Heart left ventricle (tissue), 16 donors: ENCODE measurements around the gene PPIF. TPM values are rescaled to one million over a fixed set of nuclear protein-coding genes. Genes with fewer than 3 reads are reported as not detected.
A peak's percentile ranks its signal among the peaks of the same experiment; 100 is the strongest.

ENCODE experiments used
- ATAC-seq, 4 donors: fragments of 200-7000 bp; cut with Tn5 transposase; one replicate each; pipeline ENCODE4 v1.9.1; 2020 to 2022; ENCODE audit warnings: moderate library complexity in 4 of 4, mild to moderate bottlenecking in 3 of 4, moderate number of reproducible peaks in 1 of 4
- DNase-seq, 5 donors: peaks; one replicate each; pipeline ENCODE4 v3.0.0-alpha.2; 2020
- H3K27ac ChIP-seq, 12 donors: fragments of 200-600 bp; sonication (generic) in 4 of 12; one replicate each; pipeline versions ENCODE4 v1.5.0 to v1.8.0; 2016 to 2022; ENCODE audit warnings: mild to moderate bottlenecking in 2 of 12
- H3K27me3 ChIP-seq, 9 donors: fragments of 200-600 bp; sonication (generic) in 2 of 9; one replicate each; pipeline versions ENCODE4 v1.5.1 to v1.8.0; 2016 to 2022; ENCODE audit warnings: mild to moderate bottlenecking in 3 of 9
- H3K36me3 ChIP-seq, 9 donors: fragments of 200-600 bp; sonication (generic) in 2 of 9; one replicate each; pipeline versions ENCODE4 v1.5.0 to v1.8.0; 2018 to 2022; ENCODE audit warnings: mild to moderate bottlenecking in 2 of 9
- H3K4me1 ChIP-seq, 12 donors: fragments of 200-600 bp; sonication (generic) in 4 of 12; one replicate each; pipeline versions ENCODE4 v1.5.0 to v1.8.0; 2016 to 2022; ENCODE audit warnings: mild to moderate bottlenecking in 3 of 12
- H3K4me3 ChIP-seq, 12 donors: fragments of 200-600 bp; sonication (generic) in 4 of 12; one replicate each; pipeline versions ENCODE4 v1.5.0 to v1.8.0; 2017 to 2022; ENCODE audit warnings: mild to moderate bottlenecking in 9 of 12, moderate library complexity in 4 of 12
- H3K9me3 ChIP-seq, 12 donors: fragments of 200-600 bp; sonication (generic) in 4 of 12; one replicate each; pipeline versions ENCODE4 v1.5.0 to v1.8.0; 2016 to 2022; ENCODE audit warnings: mild to moderate bottlenecking in 1 of 12
- POLR2A ChIP-seq, 2 donors: fragments of 450-650 bp; IDR thresholded peaks; one replicate each; pipeline ENCODE4 v1.6.1; 2017; ENCODE audit warnings: antibody characterized with exemption in 2 of 2, mild to moderate bottlenecking in 2 of 2, moderate library complexity in 2 of 2
- WGBS, 4 donors: extraction: QIAGEN DNeasy Blood & Tissue Kit in 2 of 4; methylation state at CpG; one replicate each; pipeline versions ENCODE4 v1.1.5 to v1.1.7; 2013 to 2018; 5-methylcytosine and 5-hydroxymethylcytosine counted together
- intact Hi-C, 10 donors: fragments of 100-400 bp; cut with DNase I; formaldehyde crosslinking; loops; one replicate each; pipeline versions ENCODE4 v1.11.1 to v1.14.2; 2022
- polyA plus RNA-seq, 2 donors: library from polyadenylated mRNA; stranded (reverse); fragments of 200-250 nt; gene quantifications; one replicate each; pipeline ENCODE4 v1.2.3, GENCODE V29; 2013
- total RNA-seq, 9 donors: library from RNA; depleted of rRNA in 2 of 9; stranded (reverse); fragments of >200 nt in 2 of 9; fragmentation: NEBNext Ultra II Directional in 3 of 9; extraction: Animal tissue kit (Norgen Biotek cat#: 25700) in 3 of 9; gene quantifications; one replicate each; pipeline versions ENCODE4 v1.1.0 to v1.2.4, GENCODE V29; 2016 to 2023
- TF ChIP-seq, protein P1 (sequence below), 12 donors: fragments of 200-600 bp; sonication (generic) in 4 of 12; IDR thresholded peaks; one replicate each; pipeline versions ENCODE4 v1.5.0 to v1.8.0; 2018 to 2022; ENCODE audit warnings: antibody characterized with exemption in 12 of 12, mild to moderate bottlenecking in 5 of 12
- donor health status: ischemic (EF 13 %, LVEDD 7.1; RV severe dilation, severe dysfunction).
- donor health status: healthy with polysubstance abuse.
- donor health status: DM: no; HTN: yes; CAD: no.
- donor health status: DM: no; HTN: no; CAD: no.
- donor health status: ischemic (EF 25% LVEDD 6.9; RV normal size, moderate dysfunction).
- donor health status: ischemic (EF 25% LVEDD 5.7; RV mildly dilated, moderate dysfunction).
- donor health status: healthy.
- donor health status: DM: yes; HTN: yes; CAD: no.
- donor health status: ischemic (EF 35%, LVEDD 5.7; RV mildly dilated, moderate dysfunction).
- donor health status: nonischemic (EF 11% LVEDD 7.7; RV severe dilation, severe dysfunction).
- donor health status: DM: yes; HTN: yes; CAD: no.
- donor health status: PGD.
- donor health status: ischemic (EF 29% LVEDD 5.4; RV normal size, mild dysfunction).
- donor health status: nonischemic (EF 23%, LVEDD 6.1; RV moderate dilation, normal function).

Gene PPIF
- total and polyA plus RNA-seq, 11 donors: 82.8 to 193 (median 128) TPM

DNA sequence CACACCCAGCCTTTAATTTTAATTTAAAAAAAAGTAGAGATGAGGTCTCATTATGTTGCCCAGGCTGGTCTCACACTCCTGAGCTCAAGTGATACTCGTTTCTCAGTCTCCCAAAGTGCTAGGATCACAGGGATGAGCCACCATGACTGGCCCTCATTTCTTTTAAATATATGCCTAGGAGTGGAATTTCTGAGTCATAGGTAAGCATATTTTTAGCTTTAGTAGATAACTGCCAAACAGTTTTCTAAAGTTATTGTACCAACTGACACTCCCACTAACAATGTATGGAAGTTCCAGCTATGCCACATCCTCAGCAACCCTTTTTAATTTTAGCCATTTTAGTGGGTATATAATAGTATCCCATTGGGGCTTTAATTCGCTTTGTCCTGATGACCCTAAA lies 13.8 kb upstream of the PPIF start:
- Histone ChIP-seq H3K27ac (no peak overlapping the region), H3K4me3 (no peak overlapping the region), H3K27me3 (no peaks in the 10 kb centered on the region), H3K9me3 (no peaks in the 10 kb centered on the region), H3K36me3 (no peaks in the 10 kb centered on the region), H3K4me1 (peaks cover 0 to 10% (median 0%) of the 10 kb centered on the region in 12 donors)
- TF ChIP-seq, protein P1, sequence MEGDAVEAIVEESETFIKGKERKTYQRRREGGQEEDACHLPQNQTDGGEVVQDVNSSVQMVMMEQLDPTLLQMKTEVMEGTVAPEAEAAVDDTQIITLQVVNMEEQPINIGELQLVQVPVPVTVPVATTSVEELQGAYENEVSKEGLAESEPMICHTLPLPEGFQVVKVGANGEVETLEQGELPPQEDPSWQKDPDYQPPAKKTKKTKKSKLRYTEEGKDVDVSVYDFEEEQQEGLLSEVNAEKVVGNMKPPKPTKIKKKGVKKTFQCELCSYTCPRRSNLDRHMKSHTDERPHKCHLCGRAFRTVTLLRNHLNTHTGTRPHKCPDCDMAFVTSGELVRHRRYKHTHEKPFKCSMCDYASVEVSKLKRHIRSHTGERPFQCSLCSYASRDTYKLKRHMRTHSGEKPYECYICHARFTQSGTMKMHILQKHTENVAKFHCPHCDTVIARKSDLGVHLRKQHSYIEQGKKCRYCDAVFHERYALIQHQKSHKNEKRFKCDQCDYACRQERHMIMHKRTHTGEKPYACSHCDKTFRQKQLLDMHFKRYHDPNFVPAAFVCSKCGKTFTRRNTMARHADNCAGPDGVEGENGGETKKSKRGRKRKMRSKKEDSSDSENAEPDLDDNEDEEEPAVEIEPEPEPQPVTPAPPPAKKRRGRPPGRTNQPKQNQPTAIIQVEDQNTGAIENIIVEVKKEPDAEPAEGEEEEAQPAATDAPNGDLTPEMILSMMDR (IDR thresholded peaks at IDR 0.05): no peak
- no peak for TF ChIP-seq POLR2A (IDR thresholded peaks at IDR 0.05)
- ATAC-seq (no peak), DNase-seq (no peak)
- 93 to 100% (median 96%) methylated on average over 2 of the region's 2 CpGs for whole genome bisulfite sequencing, 4 donors
- intact Hi-C loops: no loop called here

DNA sequence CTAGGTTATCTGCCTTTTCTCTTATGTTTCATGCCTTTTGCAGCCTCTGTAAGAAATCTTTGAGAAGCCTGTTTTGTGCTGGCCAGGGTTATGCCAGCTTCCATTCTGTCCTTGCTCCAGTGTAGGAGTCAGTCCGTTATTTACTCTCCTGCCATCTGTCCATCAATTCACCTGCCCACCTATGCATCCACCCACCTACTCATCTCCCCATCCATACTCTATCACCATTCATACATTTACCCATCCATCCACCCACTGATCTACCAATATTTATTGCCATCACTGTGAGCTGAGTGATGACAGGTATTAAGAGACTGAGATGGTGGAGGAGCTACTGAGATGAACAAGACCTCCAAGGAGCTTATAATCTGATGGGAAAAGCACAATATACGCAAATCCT lies 12.7 kb upstream of the PPIF start:
- 90 to 94% (median 93%) methylated on average over 2 of the region's 2 CpGs for whole genome bisulfite sequencing, 4 donors
- Histone ChIP-seq H3K36me3 (no peaks in the 10 kb centered on the region), H3K27me3 (no peaks in the 10 kb centered on the region), H3K9me3 (no peaks in the 10 kb centered on the region), H3K4me1 (peaks cover 0 to 10% (median 0%) of the 10 kb centered on the region in 12 donors), H3K27ac (no peak overlapping the region), H3K4me3 (no peak overlapping the region)
- no peak for TF ChIP-seq POLR2A (IDR thresholded peaks at IDR 0.05)
- TF ChIP-seq, protein P1 (IDR thresholded peaks at IDR 0.05): no peak
- no peak for ATAC-seq
- DNase-seq: no peak
- intact Hi-C loops: no loop called here

DNA sequence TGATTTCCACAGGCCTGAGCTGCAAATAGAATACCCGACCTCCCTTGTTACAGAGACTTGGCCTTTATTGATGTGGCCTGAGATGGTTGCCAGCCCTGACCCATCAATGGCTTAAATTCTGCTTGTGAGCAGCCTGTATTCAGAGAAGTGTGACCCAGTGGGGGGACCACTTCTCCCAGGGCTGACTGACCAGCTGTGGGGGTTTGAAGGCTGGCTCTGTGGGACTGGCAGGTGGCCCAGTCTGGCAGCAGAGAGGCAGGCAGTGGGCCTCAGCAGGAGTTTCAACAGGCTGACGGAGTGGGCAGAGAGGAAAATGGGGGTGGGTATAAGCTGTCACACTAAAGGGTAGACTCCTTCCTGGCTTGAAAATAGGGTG lies 12.2 kb upstream of the PPIF start:
- TF ChIP-seq POLR2A (IDR thresholded peaks at IDR 0.05): no peak
- TF ChIP-seq, protein P1 (IDR thresholded peaks at IDR 0.05): no peak
- intact Hi-C loops: no loop called here
- ATAC-seq (no peak), DNase-seq (peak in 1 of 5 donors; percentile 28)
- Histone ChIP-seq H3K36me3 (no peaks in the 10 kb centered on the region), H3K4me1 (peaks cover 0 to 10% (median 0%) of the 10 kb centered on the region in 12 donors), H3K4me3 (no peak overlapping the region), H3K9me3 (no peaks in the 10 kb centered on the region), H3K27ac (no peak overlapping the region), H3K27me3 (no peaks in the 10 kb centered on the region)
- 63 to 85% (median 74%) methylated on average over 2 of the region's 2 CpGs for WGBS, 4 donors

DNA sequence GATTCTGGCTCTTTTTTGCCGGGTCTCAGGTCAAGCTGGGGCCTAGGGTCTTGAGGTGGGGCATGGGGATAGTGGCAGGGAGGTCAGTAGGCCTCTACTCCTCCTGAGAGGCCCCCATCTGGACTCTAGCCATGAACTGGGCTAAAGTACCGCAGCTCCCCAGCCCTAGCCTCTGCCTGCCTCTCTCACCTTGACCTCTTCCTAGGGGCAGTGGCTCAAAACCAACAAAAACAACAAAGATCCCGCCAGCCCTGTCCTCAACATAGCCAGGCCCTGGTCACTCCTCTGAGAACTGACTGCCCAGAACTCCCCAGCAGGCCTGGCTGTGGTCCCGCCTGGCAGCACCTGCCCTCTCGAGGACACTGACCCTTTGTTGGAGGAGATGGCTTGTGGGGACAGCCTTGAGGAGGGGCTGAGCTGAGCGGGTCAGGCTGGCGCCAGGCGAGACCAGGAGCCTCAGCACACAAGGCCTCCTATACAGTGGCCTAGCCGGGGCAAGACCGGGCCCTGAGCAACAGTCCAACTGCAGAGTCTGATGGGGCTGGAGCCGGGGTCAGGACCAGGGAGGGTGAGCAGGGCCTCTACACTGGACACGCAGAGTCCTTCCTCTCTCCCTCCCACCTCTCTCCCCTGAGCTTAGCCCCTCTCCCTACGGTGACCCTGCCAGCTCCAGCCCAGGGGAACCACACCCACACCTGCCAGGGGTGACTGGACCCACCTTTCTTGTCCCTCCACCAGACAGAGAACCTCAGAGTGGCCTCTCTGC lies 11.6 kb upstream of the PPIF start:
- ATAC-seq (peak in 2 of 4 donors; percentile 14 to 30), DNase-seq (peak in 1 of 5 donors; percentile 29)
- H3K4me3 ChIP-seq: no peak overlapping the region
- H3K36me3 ChIP-seq: no peaks in the 10 kb centered on the region
- no peak for TF ChIP-seq POLR2A (IDR thresholded peaks at IDR 0.05)
- TF ChIP-seq, protein P1 (IDR thresholded peaks at IDR 0.05): no peak
- intact Hi-C loops: no loop called here
- no peak overlapping the region for H3K27ac ChIP-seq
- no peaks in the 10 kb centered on the region for H3K27me3 ChIP-seq
- H3K4me1 ChIP-seq: peaks cover 0 to 10% (median 0%) of the 10 kb centered on the region in 12 donors
- WGBS, 4 donors: 73 to 86% (median 80%) methylated on average over 12 to 13 of the region's 13 CpGs
- H3K9me3 ChIP-seq: no peaks in the 10 kb centered on the region
